Activated B cell treated with CpG ODN at 0.5 μM for 24 hours (primary cell): ENCODE data around the gene ENOX1. TPM values are rescaled to one million over a fixed set of nuclear protein-coding genes. Genes with fewer than 3 reads are reported as not detected.

ENCODE experiments used
- ATAC-seq: fragments of 200-7000 bp; cut with Tn5 transposase; one replicate; pipeline ENCODE4 v1.10.0; 2021; ENCODE audit warnings: low read depth, mild to moderate bottlenecking, moderate library complexity
- CTCF ChIA-PET: fragments of 350-600 bp; sonication (Branson Sonifier 250); formaldehyde crosslinking; loops from one replicate; lab custom pipeline; 2021; ENCODE audit warnings: antibody characterized with exemption; lab: Charles Lee
- POLR2A ChIA-PET: fragments of 350-600 bp; sonication (Branson Sonifier 250); formaldehyde crosslinking; loops from one replicate; lab custom pipeline; 2021; ENCODE audit warnings: antibody characterized with exemption; lab: Charles Lee
- DNase-seq: peaks from one replicate; pipeline ENCODE4 v3.0.0; 2022
- H3K27ac Mint-ChIP-seq: one replicate; pipeline ENCODE4 v1.8.0; 2020; ENCODE audit warnings: mixed read lengths
- H3K27me3 Mint-ChIP-seq: one replicate; pipeline ENCODE4 v1.8.0; 2021; ENCODE audit warnings: mixed read lengths
- H3K36me3 Mint-ChIP-seq: one replicate; pipeline ENCODE4 v1.8.0; 2021; ENCODE audit warnings: low read depth, mixed read lengths
- H3K4me1 Mint-ChIP-seq: one replicate; pipeline ENCODE4 v1.8.0; 2021; ENCODE audit warnings: mixed read lengths
- H3K4me3 Mint-ChIP-seq: one replicate; pipeline ENCODE4 v1.8.0; 2020; ENCODE audit warnings: mild to moderate bottlenecking, mixed read lengths
- H3K9me3 Mint-ChIP-seq: one replicate; pipeline ENCODE4 v1.8.0; 2020; ENCODE audit warnings: mixed read lengths
- CTCF ChIP-seq: fragments of 200-600 bp; IDR thresholded peaks from one replicate; pipeline ENCODE4 v1.8.0; 2022; ENCODE audit warnings: antibody characterized with exemption, mild to moderate bottlenecking
- intact Hi-C: fragments of 100-400 bp; cut with micrococcal nuclease; formaldehyde crosslinking; loops from one replicate; pipeline ENCODE4 v1.15.1; 2024
- total RNA-seq: library from RNA; stranded (reverse); gene quantifications from 2 replicates; pipeline ENCODE4 v1.2.3, GENCODE V29; 2022

The ENOX1 gene
- total RNA-seq, 1 donor from 2014 or later: not detected

DNA sequence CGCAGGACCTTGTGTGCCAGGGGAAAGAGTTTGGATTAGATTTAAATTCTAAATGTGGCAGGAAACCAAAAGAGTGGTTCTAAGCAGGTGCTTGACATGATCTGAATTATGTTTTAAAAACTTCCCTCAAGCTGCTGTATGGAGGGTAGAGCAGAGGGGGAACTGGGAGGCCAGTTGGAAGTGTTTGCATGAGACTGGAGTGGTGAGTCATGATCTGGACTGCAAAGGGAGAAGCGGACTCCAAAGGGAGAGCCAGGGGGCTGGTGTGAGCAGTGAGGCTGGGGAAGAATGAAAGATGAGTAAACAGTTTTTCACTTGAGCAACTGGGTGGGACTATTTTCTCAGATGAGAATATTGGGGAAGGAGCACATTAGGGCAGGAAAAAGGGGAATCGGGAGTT, 557.3 kb downstream of the ENOX1 start:
- H3K36me3 Mint-ChIP-seq: no peaks in the 10 kb centered on the region
- intact Hi-C loops: no loop called here
- CTCF ChIA-PET: no interaction called here
- H3K27ac Mint-ChIP-seq: no peak overlapping the region
- H3K4me3 Mint-ChIP-seq: no peak overlapping the region
- no peaks in the 10 kb centered on the region for H3K9me3 Mint-ChIP-seq
- no peak for TF ChIP-seq CTCF
- POLR2A ChIA-PET: no interaction called here
- no peaks in the 10 kb centered on the region for H3K4me1 Mint-ChIP-seq
- ATAC-seq (no peak), DNase-seq (no peak)
- H3K27me3 Mint-ChIP-seq: peaks cover 8% of the 10 kb centered on the region

DNA sequence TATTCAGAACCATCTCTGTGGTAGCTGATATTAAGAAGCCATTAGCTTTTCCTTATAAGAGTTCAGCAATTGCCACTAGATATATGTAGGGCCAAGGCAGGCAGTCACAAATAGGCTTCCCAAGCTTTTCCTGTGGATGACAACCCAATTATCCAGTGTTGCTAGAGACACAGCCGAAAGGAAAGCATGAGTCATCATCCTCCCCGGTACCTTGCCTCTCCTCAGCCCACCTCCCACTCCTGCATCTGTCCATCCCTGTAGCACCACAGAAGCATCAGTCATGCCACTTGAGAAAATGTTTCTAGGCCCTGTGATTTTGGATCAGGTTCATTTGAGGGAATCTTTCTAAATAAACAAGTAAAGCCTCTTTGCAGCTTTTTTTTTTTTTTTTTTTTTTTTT, 559.1 kb downstream of the ENOX1 start:
- DNase-seq: no peak
- ATAC-seq: no peak
- no peak overlapping the region for H3K4me3 Mint-ChIP-seq
- CTCF ChIA-PET: no interaction called here
- no peaks in the 10 kb centered on the region for H3K36me3 Mint-ChIP-seq
- POLR2A ChIA-PET: no interaction called here
- no peak overlapping the region for H3K27ac Mint-ChIP-seq
- peaks cover 8% of the 10 kb centered on the region for H3K27me3 Mint-ChIP-seq
- TF ChIP-seq CTCF: no peak
- intact Hi-C loops: no loop called here
- H3K9me3 Mint-ChIP-seq: no peaks in the 10 kb centered on the region
- no peaks in the 10 kb centered on the region for H3K4me1 Mint-ChIP-seq

DNA sequence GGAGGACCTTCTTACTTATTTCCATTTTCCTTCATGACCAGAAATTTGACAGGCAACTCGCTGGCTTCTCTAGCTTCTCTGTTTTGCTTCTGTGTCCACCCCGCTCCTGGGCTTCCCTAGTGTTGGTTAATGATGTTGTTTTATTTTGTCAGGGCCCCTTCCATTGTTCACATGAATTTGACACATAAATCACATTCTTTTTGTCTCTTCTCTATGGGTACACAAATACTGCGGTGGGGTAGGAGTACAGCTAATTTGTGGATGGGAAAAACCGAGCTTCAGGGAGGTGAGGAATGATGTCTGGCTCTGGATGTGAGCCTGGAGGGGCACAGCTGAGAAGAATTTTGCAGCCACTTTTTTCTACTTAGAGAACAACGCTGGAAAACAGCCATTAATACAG, 563.6 kb downstream of the ENOX1 start:
- no peak for DNase-seq
- no peak for TF ChIP-seq CTCF
- Mint-ChIP-seq H3K27me3 (peaks cover 3% of the 10 kb centered on the region), H3K4me1 (no peaks in the 10 kb centered on the region), H3K4me3 (no peak overlapping the region), H3K9me3 (no peaks in the 10 kb centered on the region), H3K27ac (no peak overlapping the region), H3K36me3 (no peaks in the 10 kb centered on the region)
- ChIA-PET POLR2A (no interaction called here), CTCF (no interaction called here)
- intact Hi-C loops: no loop called here
- no peak for ATAC-seq

GRCh38 chr13:43222086-43222485, 564.7 kb downstream of the ENOX1 start:
- Mint-ChIP-seq H3K27me3 (peaks cover 3% of the 10 kb centered on the region), H3K4me3 (no peak overlapping the region), H3K9me3 (no peaks in the 10 kb centered on the region), H3K4me1 (no peaks in the 10 kb centered on the region), H3K27ac (no peak overlapping the region), H3K36me3 (no peaks in the 10 kb centered on the region)
- no peak for TF ChIP-seq CTCF
- ATAC-seq (no peak), DNase-seq (no peak)
- CTCF ChIA-PET: no interaction called here
- POLR2A ChIA-PET: interaction anchor here (0.6 kb wide), 1 partner anchor 11 kb away, joined by 3 read pairs; no protein-coding TSS in a partner anchor
- intact Hi-C loops: no loop called here

DNA sequence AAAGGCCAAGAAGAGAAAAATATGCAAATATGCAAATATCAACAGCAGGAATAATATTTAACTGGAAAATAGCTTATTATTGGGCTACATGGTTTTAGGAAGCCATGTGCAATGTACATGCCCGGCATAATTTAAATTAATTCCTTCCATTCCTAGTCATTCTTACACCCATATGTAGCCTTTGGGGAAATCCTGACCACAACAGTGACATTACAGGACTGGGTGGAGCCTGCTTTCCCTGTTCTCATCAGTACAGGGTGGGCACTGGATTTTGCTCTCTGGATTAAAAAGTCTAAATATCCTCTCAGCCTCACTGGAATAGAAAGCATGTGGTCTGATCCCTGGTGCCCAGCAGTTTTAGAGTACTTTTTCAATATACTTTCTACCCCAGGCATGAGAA, 565.2 kb downstream of the ENOX1 start:
- no peak overlapping the region for H3K27ac Mint-ChIP-seq
- CTCF ChIA-PET: no interaction called here
- ATAC-seq: no peak

More for the DNA sequence above, 565.2 kb downstream of the ENOX1 start:
- no peak for DNase-seq
- Mint-ChIP-seq H3K4me1 (no peaks in the 10 kb centered on the region), H3K9me3 (no peaks in the 10 kb centered on the region), H3K27me3 (peaks cover 3% of the 10 kb centered on the region), H3K4me3 (no peak overlapping the region), H3K36me3 (no peaks in the 10 kb centered on the region)
- intact Hi-C loops: no loop called here
- no peak for TF ChIP-seq CTCF
- POLR2A ChIA-PET: interaction anchor here (0.6 kb wide), 1 partner anchor 10 kb away, joined by 3 read pairs; no protein-coding TSS in a partner anchor
